Chondrocyte (in vitro differentiated cells): ENCODE results near the gene DNAL1. TPM values are rescaled to one million over a fixed set of nuclear protein-coding genes. Genes with fewer than 3 reads are reported as not detected.

Source experiments
- DNase-seq: peaks from one replicate; pipeline ENCODE4 v3.0.0; 2021; ENCODE audit warnings: mixed read lengths, low spot score
- H3K27ac Mint-ChIP-seq: one replicate; pipeline ENCODE4 v1.8.0; 2021; ENCODE audit warnings: mild to moderate bottlenecking, moderate library complexity, mixed read lengths; ENCODE audit not compliant: unreplicated experiment
- H3K27me3 Mint-ChIP-seq: 2 replicates; pipeline ENCODE4 v1.8.0; 2021; ENCODE audit warnings: low read depth, mixed read lengths
- H3K36me3 Mint-ChIP-seq: 2 replicates; pipeline ENCODE4 v1.8.0; 2021; ENCODE audit warnings: low read depth, mixed read lengths
- H3K4me1 Mint-ChIP-seq: 2 replicates; pipeline ENCODE4 v1.8.0; 2021; ENCODE audit warnings: low read depth, mild to moderate bottlenecking, mixed read lengths
- H3K4me3 Mint-ChIP-seq: one replicate; pipeline ENCODE4 v1.8.0; 2021; ENCODE audit warnings: mild to moderate bottlenecking, moderate library complexity, mixed read lengths; ENCODE audit not compliant: unreplicated experiment
- H3K9me3 Mint-ChIP-seq: 2 replicates; pipeline ENCODE4 v1.8.0; 2021; ENCODE audit warnings: low read depth, mixed read lengths
- total RNA-seq: library from RNA; stranded (reverse); gene quantifications from 3 replicates; pipeline ENCODE4 v1.2.1, GENCODE V29; 2021
- TF ChIP-seq, protein P1 (sequence below): fragments of 200-600 bp; sonication (generic); IDR thresholded peaks from 2 replicates; pipeline ENCODE4 v1.5.0; 2021; ENCODE audit warnings: antibody characterized with exemption, mild to moderate bottlenecking, moderate library complexity

DNAL1 gene
- total RNA-seq, 1 donor from 2014 or later: 15.2 TPM

GRCh38 chr14:73712071-73712506 is 67.3 kb downstream of the DNAL1 start:
- peak overlapping the region; percentile 98 for H3K27ac Mint-ChIP-seq
- TF ChIP-seq, protein P1, sequence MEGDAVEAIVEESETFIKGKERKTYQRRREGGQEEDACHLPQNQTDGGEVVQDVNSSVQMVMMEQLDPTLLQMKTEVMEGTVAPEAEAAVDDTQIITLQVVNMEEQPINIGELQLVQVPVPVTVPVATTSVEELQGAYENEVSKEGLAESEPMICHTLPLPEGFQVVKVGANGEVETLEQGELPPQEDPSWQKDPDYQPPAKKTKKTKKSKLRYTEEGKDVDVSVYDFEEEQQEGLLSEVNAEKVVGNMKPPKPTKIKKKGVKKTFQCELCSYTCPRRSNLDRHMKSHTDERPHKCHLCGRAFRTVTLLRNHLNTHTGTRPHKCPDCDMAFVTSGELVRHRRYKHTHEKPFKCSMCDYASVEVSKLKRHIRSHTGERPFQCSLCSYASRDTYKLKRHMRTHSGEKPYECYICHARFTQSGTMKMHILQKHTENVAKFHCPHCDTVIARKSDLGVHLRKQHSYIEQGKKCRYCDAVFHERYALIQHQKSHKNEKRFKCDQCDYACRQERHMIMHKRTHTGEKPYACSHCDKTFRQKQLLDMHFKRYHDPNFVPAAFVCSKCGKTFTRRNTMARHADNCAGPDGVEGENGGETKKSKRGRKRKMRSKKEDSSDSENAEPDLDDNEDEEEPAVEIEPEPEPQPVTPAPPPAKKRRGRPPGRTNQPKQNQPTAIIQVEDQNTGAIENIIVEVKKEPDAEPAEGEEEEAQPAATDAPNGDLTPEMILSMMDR: no peak
- H3K4me3 Mint-ChIP-seq: peak overlapping the region; percentile 94
- peaks cover 8% of the 10 kb centered on the region for H3K36me3 Mint-ChIP-seq
- H3K9me3 Mint-ChIP-seq: no peaks in the 10 kb centered on the region
- peaks cover 31% of the 10 kb centered on the region for H3K4me1 Mint-ChIP-seq
- DNase-seq: no peak
- no peaks in the 10 kb centered on the region for H3K27me3 Mint-ChIP-seq

DNA sequence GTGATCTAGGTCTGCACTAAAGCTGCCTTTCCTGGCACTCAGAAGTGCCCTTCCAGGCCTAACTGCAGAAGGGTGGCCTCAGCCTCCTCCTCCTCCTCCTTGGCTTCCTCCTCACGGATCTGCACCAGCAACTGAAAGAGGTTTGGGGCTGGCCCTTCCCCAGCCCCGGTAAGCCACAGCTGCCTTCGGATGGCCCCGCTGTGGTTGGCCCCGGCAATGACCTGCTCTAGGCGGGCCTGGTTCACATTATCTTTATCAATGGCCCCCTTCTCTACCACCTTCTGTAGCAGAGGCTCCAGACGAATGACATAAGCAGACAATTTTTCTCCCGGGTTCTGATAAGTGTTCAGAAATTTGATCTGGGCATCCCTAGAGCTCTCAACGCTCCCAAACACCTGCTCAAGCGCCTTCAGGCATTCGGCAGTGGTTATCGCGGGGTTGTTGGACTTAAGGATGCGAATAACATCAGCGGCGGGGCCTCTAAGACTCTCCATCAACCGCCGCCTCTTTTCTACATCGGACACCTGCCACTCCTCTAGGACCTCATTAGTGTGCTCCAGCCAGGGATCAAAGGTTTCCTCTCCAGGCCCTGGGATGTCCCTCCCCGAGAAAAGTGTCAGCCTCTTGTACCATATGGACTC is 67.9 kb downstream of the DNAL1 start:
- TF ChIP-seq, protein P1: no peak
- Mint-ChIP-seq H3K36me3 (peaks cover 8% of the 10 kb centered on the region), H3K27ac (peak overlapping the region; percentile 98), H3K9me3 (no peaks in the 10 kb centered on the region), H3K4me3 (peak overlapping the region; percentile 94), H3K27me3 (no peaks in the 10 kb centered on the region), H3K4me1 (peaks cover 36% of the 10 kb centered on the region)
- DNase-seq: no peak

GRCh38 chr14:73713206-73713802 is 68.5 kb downstream of the DNAL1 start:
- Mint-ChIP-seq H3K9me3 (no peaks in the 10 kb centered on the region), H3K36me3 (peaks cover 9% of the 10 kb centered on the region), H3K27ac (peak overlapping the region; percentile 98), H3K27me3 (no peaks in the 10 kb centered on the region), H3K4me3 (peak overlapping the region; percentile 94), H3K4me1 (peaks cover 43% of the 10 kb centered on the region)
- TF ChIP-seq, protein P1: no peak
- no peak for DNase-seq

GRCh38 chr14:73713803-73714655 is 69.2 kb downstream of the DNAL1 start, which contains the start of gene PNMA1:
Gene PNMA1, minus strand, starts transcription at chr14:73714384. Its CDS starts 745 bp downstream, at chr14:73713639.
- no peaks in the 10 kb centered on the region for H3K9me3 Mint-ChIP-seq
- TF ChIP-seq, protein P1: peak; percentile 18
- peak within 1 kb of the TSS; percentile 94 for H3K4me3 Mint-ChIP-seq
- H3K36me3 Mint-ChIP-seq: peaks cover 10% of the 10 kb centered on the region
- H3K27ac Mint-ChIP-seq: peak within 1 kb of the TSS; percentile 98
- H3K27me3 Mint-ChIP-seq: no peaks in the 10 kb centered on the region
- DNase-seq: no peak
- peaks cover 44% of the 10 kb centered on the region for H3K4me1 Mint-ChIP-seq

GRCh38 chr14:73714656-73715081 is 69.9 kb downstream of the DNAL1 start:
- no peak for DNase-seq
- peaks cover 48% of the 10 kb centered on the region for H3K4me1 Mint-ChIP-seq
- H3K27me3 Mint-ChIP-seq: no peaks in the 10 kb centered on the region
- TF ChIP-seq, protein P1: no peak
- peak overlapping the region; percentile 62 for H3K4me3 Mint-ChIP-seq
- H3K36me3 Mint-ChIP-seq: peaks cover 13% of the 10 kb centered on the region
- H3K27ac Mint-ChIP-seq: peak overlapping the region; percentile 90
- no peaks in the 10 kb centered on the region for H3K9me3 Mint-ChIP-seq
